ENCODE measurements around the gene SLC23A2.

The SLC23A2 gene

DNA sequence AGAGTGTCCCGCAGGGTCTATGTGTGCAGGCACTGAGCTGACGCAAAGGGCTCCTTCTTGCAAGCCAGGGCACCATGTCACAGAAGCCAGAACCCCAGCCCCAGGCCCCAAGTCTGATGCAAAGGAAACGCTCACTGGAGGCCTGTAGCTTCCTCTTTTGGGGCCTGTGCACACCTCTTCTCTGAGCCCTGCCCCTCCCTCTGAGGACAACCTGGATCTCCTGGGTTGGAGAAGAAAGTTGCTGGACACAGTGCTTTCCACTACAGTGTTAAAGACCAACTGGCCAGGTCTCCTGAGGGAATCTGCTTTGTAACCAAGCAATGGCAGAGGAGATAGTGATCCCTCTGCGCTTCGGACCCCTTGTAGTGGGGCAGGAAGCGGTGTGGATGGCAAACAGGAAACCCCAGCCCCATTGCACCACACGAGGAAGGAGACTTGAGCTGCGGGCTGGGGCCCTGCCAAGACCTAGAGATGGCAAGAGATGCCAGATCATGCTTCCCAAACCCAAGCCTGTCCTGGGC is 189.6 kb downstream of the SLC23A2 start:
- no peak for TF ChIP-seq CTCF (IDR thresholded peaks at IDR 0.05; ENCODE audit: borderline replicate concordance, insufficient read depth, low read depth, low read length)
- H3K4me3 ChIP-seq (ENCODE audit: low read depth, low read length): no peak overlapping the region

DNA sequence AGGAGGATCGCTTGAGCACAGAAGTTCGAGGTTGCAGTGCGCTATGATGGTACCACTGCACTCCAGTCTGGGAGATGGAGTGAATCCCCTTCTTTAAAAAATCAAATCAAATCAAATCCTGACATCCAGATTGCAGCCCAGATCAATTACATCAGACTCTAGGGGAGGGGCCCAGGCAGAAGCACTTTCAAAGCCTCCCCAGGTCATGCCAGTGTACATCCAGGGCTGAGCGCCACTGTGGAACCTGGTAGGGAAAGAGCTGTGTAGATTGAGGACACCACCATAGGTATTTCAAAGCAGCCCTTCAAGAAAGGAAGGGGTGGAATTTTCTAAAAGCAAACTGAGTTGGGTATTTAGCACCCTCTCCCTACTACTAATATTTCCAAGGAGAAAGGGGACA is 190.1 kb downstream of the SLC23A2 start:
- H3K4me3 ChIP-seq (ENCODE audit: low read depth, low read length): no peak overlapping the region
- no peak for TF ChIP-seq CTCF (IDR thresholded peaks at IDR 0.05; ENCODE audit: borderline replicate concordance, insufficient read depth, low read depth, low read length)

DNA sequence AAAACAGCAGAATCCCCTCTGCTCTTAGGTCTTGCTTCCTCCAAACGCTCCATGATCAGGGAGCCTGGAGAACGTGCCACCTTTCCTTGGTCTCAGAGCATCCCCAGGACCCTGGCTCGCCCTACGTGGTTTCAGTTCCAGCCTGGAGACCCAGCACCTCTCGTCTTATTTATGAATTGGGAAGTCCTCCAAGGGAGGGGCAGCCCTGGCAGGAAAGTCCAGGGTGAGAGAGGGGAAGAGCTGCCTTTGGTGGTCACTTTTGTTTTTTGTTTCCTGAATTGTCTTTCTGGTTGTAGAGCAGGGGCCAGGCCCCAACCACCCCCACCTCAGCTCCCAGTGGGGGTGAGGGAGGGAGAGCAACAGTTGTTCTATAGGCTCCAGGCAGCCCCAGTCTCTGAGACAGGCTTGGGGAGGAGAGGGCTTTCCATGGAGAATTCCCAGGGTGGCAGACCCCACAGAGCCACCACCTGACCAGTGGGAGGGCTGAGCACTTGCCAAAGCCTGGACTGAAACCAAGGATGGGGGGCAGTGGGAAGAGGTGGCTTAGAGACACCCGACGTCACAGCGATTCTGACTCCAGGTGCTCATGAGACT is 190.8 kb downstream of the SLC23A2 start:
- no peak for TF ChIP-seq CTCF (IDR thresholded peaks at IDR 0.05; ENCODE audit: borderline replicate concordance, insufficient read depth, low read depth, low read length)
- H3K4me3 ChIP-seq (ENCODE audit: low read depth, low read length): no peak overlapping the region

- no peak for TF ChIP-seq CTCF (IDR thresholded peaks at IDR 0.05; ENCODE audit: borderline replicate concordance, insufficient read depth, low read depth, low read length)
- no peak overlapping the region for H3K4me3 ChIP-seq (ENCODE audit: low read depth, low read length)
These were observed 191.6 kb downstream of the SLC23A2 start for GRCh38 chr20:4809707-4810106.

GRCh38 chr20:4808872-4809271 is 192.4 kb downstream of the SLC23A2 start:
- no peak overlapping the region for H3K4me3 ChIP-seq (ENCODE audit: low read depth, low read length)
- TF ChIP-seq CTCF (IDR thresholded peaks at IDR 0.05; ENCODE audit: borderline replicate concordance, insufficient read depth, low read depth, low read length): no peak

GRCh38 chr20:4805663-4806449 is 195.5 kb downstream of the SLC23A2 start:
- H3K4me3 ChIP-seq (ENCODE audit: low read depth, low read length): no peak overlapping the region

More at GRCh38 chr20:4805663-4806449, 195.5 kb downstream of the SLC23A2 start:
- TF ChIP-seq CTCF (IDR thresholded peaks at IDR 0.05; ENCODE audit: borderline replicate concordance, insufficient read depth, low read depth, low read length): no peak
